Neural progenitor cell (in vitro differentiated cells): ENCODE data around the gene SUMF1. TPM values are rescaled to one million over a fixed set of nuclear protein-coding genes. Genes with fewer than 3 reads are reported as not detected.
"Not testable (repeated sequence)": the region's sequence is repeated elsewhere in the genome, so short reads cannot be mapped to it uniquely, and the experiment has no call there.

Experiments used
- DNase-seq: peaks from one replicate; pipeline ENCODE4 v3.0.0-alpha.2; 2016; ENCODE audit warnings: low spot score
- H2AFZ ChIP-seq: fragments of 200-600 bp; sonication (generic); replicated peaks from 2 replicates; pipeline ENCODE4 v1.6.1; 2016; ENCODE audit warnings: antibody characterized with exemption
- H3F3A ChIP-seq: fragments of 200-600 bp; sonication (generic); 2 replicates; pipeline ENCODE4 v1.6.1; 2016; ENCODE audit warnings: antibody characterized with exemption, low read depth
- H3K27ac ChIP-seq: fragments of 200-600 bp; sonication (generic); 2 replicates; pipeline ENCODE4 v1.5.1; 2016; ENCODE audit warnings: mild to moderate bottlenecking
- H3K27me3 ChIP-seq: fragments of 200-600 bp; sonication (generic); 2 replicates; pipeline ENCODE4 v1.6.1; 2016; ENCODE audit warnings: mild to moderate bottlenecking, moderate library complexity
- H3K36me3 ChIP-seq: fragments of 200-600 bp; sonication (generic); 2 replicates; pipeline ENCODE4 v1.5.1; 2016
- H3K4me1 ChIP-seq: fragments of 200-600 bp; sonication (generic); 2 replicates; pipeline ENCODE4 v1.6.1; 2016; ENCODE audit warnings: mixed run types
- H3K4me2 ChIP-seq: fragments of 200-600 bp; sonication (generic); 2 replicates; pipeline ENCODE4 v1.6.1; 2016
- H3K4me3 ChIP-seq: fragments of 200-600 bp; sonication (generic); 2 replicates; pipeline ENCODE4 v1.5.1; 2016
- H3K79me2 ChIP-seq: fragments of 200-600 bp; sonication (generic); 2 replicates; pipeline ENCODE4 v1.6.1; 2016; ENCODE audit warnings: low read depth
- H3K9ac ChIP-seq: fragments of 200-600 bp; sonication (generic); 2 replicates; pipeline ENCODE4 v1.6.1; 2016
- H3K9me3 ChIP-seq: fragments of 200-600 bp; sonication (generic); 2 replicates; pipeline ENCODE4 v1.5.1; 2016; ENCODE audit warnings: low read depth
- H4K20me1 ChIP-seq: fragments of 200-600 bp; sonication (generic); 2 replicates; pipeline ENCODE4 v1.6.1; 2016; ENCODE audit warnings: low read depth
- H3K27ac Mint-ChIP-seq: 3 replicates; pipeline ENCODE4 v1.8.0; 2021; ENCODE audit warnings: mixed read lengths
- H3K27me3 Mint-ChIP-seq: 2 replicates; pipeline ENCODE4 v1.8.0; 2022; ENCODE audit warnings: low read depth, mild to moderate bottlenecking, inconsistent platforms, moderate library complexity, mixed read lengths; ENCODE audit not compliant: insufficient read depth
- H3K36me3 Mint-ChIP-seq: 3 replicates; pipeline ENCODE4 v1.8.0; 2021; ENCODE audit warnings: mixed read lengths
- H3K4me1 Mint-ChIP-seq: 3 replicates; pipeline ENCODE4 v1.8.0; 2021; ENCODE audit warnings: mixed read lengths
- H3K4me3 Mint-ChIP-seq: 3 replicates; pipeline ENCODE4 v1.8.0; 2021; ENCODE audit warnings: mild to moderate bottlenecking, moderate library complexity, mixed read lengths
- H3K9me3 Mint-ChIP-seq: 3 replicates; pipeline ENCODE4 v1.8.0; 2020; ENCODE audit warnings: mixed read lengths
- CTCF ChIP-seq: fragments of 200-600 bp; sonication (generic); IDR thresholded peaks from 2 replicates; pipeline ENCODE4 v1.5.1; 2017; ENCODE audit warnings: antibody characterized with exemption, mild to moderate bottlenecking
- EZH2 ChIP-seq: fragments of 200-600 bp; sonication (generic); IDR thresholded peaks from 2 replicates; pipeline ENCODE4 v1.6.1; 2017; ENCODE audit warnings: antibody characterized with exemption, mild to moderate bottlenecking, moderate library complexity
- EZH2phosphoT487 ChIP-seq: fragments of 200-600 bp; sonication (generic); IDR thresholded peaks from 2 replicates; pipeline ENCODE4 v1.6.1; 2017; ENCODE audit warnings: antibody characterized with exemption
- total RNA-seq: library from RNA; depleted of rRNA; stranded (reverse); fragments of >200 nt; gene quantifications from 2 replicates; pipeline ENCODE4 v1.2.3, GENCODE V29; 2015; ENCODE audit warnings: low replicate concordance

The SUMF1 gene
- total RNA-seq, 1 donor from 2014 or later = 10.6 TPM

GRCh38 chr3:4334548-4334947 is 132.5 kb downstream of the SUMF1 start:
- H2AFZ ChIP-seq = no peak overlapping the region
- no peaks in the 10 kb centered on the region for H3K36me3 ChIP-seq
- H3K27ac Mint-ChIP-seq = no peak overlapping the region
- no peak overlapping the region for H3K4me3 ChIP-seq
- no peaks in the 10 kb centered on the region for H4K20me1 ChIP-seq
- H3K36me3 Mint-ChIP-seq = no peaks in the 10 kb centered on the region
- H3K27ac ChIP-seq = no peak overlapping the region
- TF ChIP-seq EZH2phosphoT487 = no peak
- peak; percentile 27 for TF ChIP-seq CTCF
- no peak for TF ChIP-seq EZH2
- no peak overlapping the region for H3K9ac ChIP-seq
- no peaks in the 10 kb centered on the region for H3F3A ChIP-seq
- no peak for DNase-seq
- no peak overlapping the region for H3K4me3 Mint-ChIP-seq
- H3K4me2 ChIP-seq = no peak overlapping the region
- no peaks in the 10 kb centered on the region for H3K27me3 Mint-ChIP-seq
- H3K9me3 ChIP-seq = no peaks in the 10 kb centered on the region
- H3K4me1 ChIP-seq = no peaks in the 10 kb centered on the region
- peaks cover 9% of the 10 kb centered on the region for H3K9me3 Mint-ChIP-seq
- H3K27me3 ChIP-seq = no peaks in the 10 kb centered on the region
- H3K79me2 ChIP-seq = no peaks in the 10 kb centered on the region
- H3K4me1 Mint-ChIP-seq = no peaks in the 10 kb centered on the region

GRCh38 chr3:4332991-4333390 is 134.1 kb downstream of the SUMF1 start:
- Mint-ChIP-seq H3K27me3 (no peaks in the 10 kb centered on the region), H3K4me1 (no peaks in the 10 kb centered on the region), H3K36me3 (no peaks in the 10 kb centered on the region), H3K9me3 (peaks cover 19% of the 10 kb centered on the region), H3K27ac (no peak overlapping the region), H3K4me3 (no peak overlapping the region)
- Histone ChIP-seq H3F3A (no peaks in the 10 kb centered on the region), H3K9me3 (no peaks in the 10 kb centered on the region), H3K27ac (no peak overlapping the region), H3K27me3 (no peaks in the 10 kb centered on the region), H3K4me2 (no peak overlapping the region), H3K4me3 (no peak overlapping the region), H3K36me3 (no peaks in the 10 kb centered on the region), H3K4me1 (no peaks in the 10 kb centered on the region), H2AFZ (no peak overlapping the region), H3K79me2 (no peaks in the 10 kb centered on the region), H3K9ac (no peak overlapping the region), H4K20me1 (no peaks in the 10 kb centered on the region)
- TF ChIP-seq EZH2 (no peak), CTCF (no peak), EZH2phosphoT487 (no peak)
- DNase-seq = no peak

- Histone ChIP-seq H3K4me3 (no peak overlapping the region), H3K27ac (no peak overlapping the region), H3K4me1 (no peaks in the 10 kb centered on the region), H3K27me3 (no peaks in the 10 kb centered on the region), H3K9me3 (no peaks in the 10 kb centered on the region), H3K9ac (no peak overlapping the region), H3K79me2 (no peaks in the 10 kb centered on the region), H2AFZ (no peak overlapping the region), H4K20me1 (no peaks in the 10 kb centered on the region), H3K36me3 (no peaks in the 10 kb centered on the region), H3F3A (no peaks in the 10 kb centered on the region), H3K4me2 (no peak overlapping the region)
- no peaks in the 10 kb centered on the region for H3K4me1 Mint-ChIP-seq
- no peak for DNase-seq
- no peak overlapping the region for H3K27ac Mint-ChIP-seq
- H3K4me3 Mint-ChIP-seq = no peak overlapping the region
- no peaks in the 10 kb centered on the region for H3K36me3 Mint-ChIP-seq
- H3K27me3 Mint-ChIP-seq = no peaks in the 10 kb centered on the region
- TF ChIP-seq EZH2phosphoT487 (no peak), EZH2 (no peak), CTCF (no peak)
- peaks cover 19% of the 10 kb centered on the region for H3K9me3 Mint-ChIP-seq
Observed at GRCh38 chr3:4332574-4332973, 134.5 kb downstream of the SUMF1 start.

GRCh38 chr3:4332111-4332510 is 135.0 kb downstream of the SUMF1 start:
- Histone ChIP-seq H3K36me3 (peaks cover 3% of the 10 kb centered on the region), H3K4me3 (no peak overlapping the region), H3K4me2 (no peak overlapping the region), H3K27me3 (no peaks in the 10 kb centered on the region), H4K20me1 (no peaks in the 10 kb centered on the region), H2AFZ (no peak overlapping the region), H3K9ac (no peak overlapping the region), H3K4me1 (no peaks in the 10 kb centered on the region), H3K27ac (no peak overlapping the region), H3K79me2 (no peaks in the 10 kb centered on the region), H3K9me3 (peaks cover 3% of the 10 kb centered on the region), H3F3A (no peaks in the 10 kb centered on the region)
- peaks cover 20% of the 10 kb centered on the region for H3K9me3 Mint-ChIP-seq
- no peak for DNase-seq
- TF ChIP-seq EZH2 (no peak), EZH2phosphoT487 (no peak), CTCF (no peak)
- H3K4me1 Mint-ChIP-seq = no peaks in the 10 kb centered on the region
- H3K36me3 Mint-ChIP-seq = peaks cover under 1% of the 10 kb centered on the region
- H3K4me3 Mint-ChIP-seq = no peak overlapping the region
- H3K27ac Mint-ChIP-seq = no peak overlapping the region
- H3K27me3 Mint-ChIP-seq = no peaks in the 10 kb centered on the region

- not testable (repeated sequence) for H3K27ac ChIP-seq, H2AFZ ChIP-seq, H3K4me1 Mint-ChIP-seq, H3K9me3 ChIP-seq, H3K4me1 ChIP-seq, H3K9ac ChIP-seq, DNase-seq, H4K20me1 ChIP-seq, H3K36me3 Mint-ChIP-seq, H3K27ac Mint-ChIP-seq, H3K27me3 Mint-ChIP-seq, H3F3A ChIP-seq, H3K4me2 ChIP-seq, H3K79me2 ChIP-seq, H3K4me3 Mint-ChIP-seq, H3K4me3 ChIP-seq, H3K36me3 ChIP-seq, H3K27me3 ChIP-seq
- peaks cover 22% of the 10 kb centered on the region for H3K9me3 Mint-ChIP-seq
Observed at GRCh38 chr3:4329806-4330205, 137.3 kb downstream of the SUMF1 start.
